SU-DHL-6 (cell line): ENCODE measurements around the gene OR2D2.
"Not testable (repeated sequence)": the region's sequence is repeated elsewhere in the genome, so short reads cannot be mapped to it uniquely, and the experiment has no call there.

Source experiments
- H2AFZ ChIP-seq: fragments of 200-600 bp; sonication (generic); 2 replicates; pipeline ENCODE4 v1.6.1; 2014; ENCODE audit warnings: low read depth, mild to moderate bottlenecking, moderate library complexity, mixed read lengths, antibody characterized with exemption, low read length; ENCODE audit not compliant: severe bottlenecking
- H3F3A ChIP-seq: fragments of 200-600 bp; shearing (Covaris generic); 2 replicates; pipeline ENCODE4 v1.6.0; 2016; ENCODE audit warnings: antibody characterized with exemption, mild to moderate bottlenecking; ENCODE audit not compliant: insufficient read depth
- H3K27ac ChIP-seq: fragments of 200-600 bp; sonication (generic); 2 replicates; pipeline ENCODE4 v1.5.1; 2016; ENCODE audit warnings: low read depth, mild to moderate bottlenecking, low read length, moderate library complexity, mixed read lengths
- H3K27me3 ChIP-seq: fragments of 200-600 bp; sonication (generic), shearing (Covaris generic); 2 replicates; pipeline ENCODE4 v1.6.0; 2014; ENCODE audit warnings: mild to moderate bottlenecking, low read length
- H3K36me3 ChIP-seq: fragments of 200-600 bp; sonication (generic); 2 replicates; pipeline ENCODE4 v1.6.1; 2014; ENCODE audit warnings: mild to moderate bottlenecking, low read length, mixed read lengths
- H3K4me2 ChIP-seq: fragments of 300-600, 200-600 bp; shearing (Covaris generic), sonication (generic); 2 replicates; pipeline ENCODE4 v1.6.0; 2014; ENCODE audit warnings: low read length, low read depth, mild to moderate bottlenecking; ENCODE audit not compliant: poor library complexity, severe bottlenecking
- H3K4me3 ChIP-seq: fragments of 200-600 bp; sonication (generic); 2 replicates; pipeline ENCODE4 v1.5.1; 2014; ENCODE audit warnings: antibody characterized with exemption, low read length, mild to moderate bottlenecking, mixed read lengths; ENCODE audit not compliant: insufficient read depth, poor library complexity, severe bottlenecking
- H3K79me2 ChIP-seq: fragments of 200-600 bp; sonication (generic); 2 replicates; pipeline ENCODE4 v1.6.1; 2014; ENCODE audit warnings: mild to moderate bottlenecking, low read length, moderate library complexity; ENCODE audit not compliant: insufficient read depth
- H3K9ac ChIP-seq: fragments of 200-600 bp; sonication (generic); 2 replicates; pipeline ENCODE4 v1.7.0; 2014; ENCODE audit warnings: mild to moderate bottlenecking, low read length
- H3K9me2 ChIP-seq: fragments of 200-600 bp; sonication (generic); replicated peaks from 2 replicates; pipeline ENCODE4 v1.6.1; 2014; ENCODE audit warnings: low read length; ENCODE audit not compliant: insufficient read depth
- H3K9me3 ChIP-seq: fragments of 200-600 bp; sonication (generic); 2 replicates; pipeline ENCODE4 v1.6.1; 2014; ENCODE audit warnings: low read length, mixed read lengths; ENCODE audit not compliant: insufficient read depth
- H4K20me1 ChIP-seq: fragments of 200-600 bp; sonication (generic); 2 replicates; pipeline ENCODE4 v1.6.1; 2014; ENCODE audit warnings: low read depth, mild to moderate bottlenecking, antibody characterized with exemption, low read length, moderate library complexity, mixed read lengths
- CTCF ChIP-seq: fragments of 200-600 bp; sonication (generic); IDR thresholded peaks from one replicate; pipeline ENCODE4 v1.5.1; 2017; ENCODE audit warnings: antibody characterized with exemption, mild to moderate bottlenecking, low read length, moderate library complexity; ENCODE audit not compliant: insufficient read depth, poor library complexity, severe bottlenecking
- EZH2phosphoT487 ChIP-seq: fragments of 200-600 bp; sonication (generic), shearing (Covaris generic); conservative IDR thresholded peaks from 2 replicates; pipeline ENCODE4 v1.6.1; 2018; ENCODE audit warnings: mild to moderate bottlenecking, antibody characterized with exemption, low read length, moderate library complexity, mixed read lengths

The OR2D2 gene

GRCh38 chr11:6864438-6864837, 27.9 kb downstream of the OR2D2 start:
- no peaks in the 10 kb centered on the region for H3K36me3 ChIP-seq
- H3K9me3 ChIP-seq, result no peaks in the 10 kb centered on the region
- H4K20me1 ChIP-seq, result no peaks in the 10 kb centered on the region
- no peaks in the 10 kb centered on the region for H3K27me3 ChIP-seq
- no peak overlapping the region for H2AFZ ChIP-seq
- no peaks in the 10 kb centered on the region for H3F3A ChIP-seq
- H3K27ac ChIP-seq, result no peak overlapping the region
- no peak overlapping the region for H3K4me3 ChIP-seq
- H3K9ac ChIP-seq, result no peak overlapping the region
- no peak overlapping the region for H3K4me2 ChIP-seq
- no peaks in the 10 kb centered on the region for H3K9me2 ChIP-seq
- H3K79me2 ChIP-seq, result no peaks in the 10 kb centered on the region
- TF ChIP-seq CTCF, result no peak

GRCh38 chr11:6862961-6863360, 29.3 kb downstream of the OR2D2 start, which contains the start of gene OR10A2:
OR10A2 (plus strand) TSS chr11:6863057; CDS start chr11:6869755, 6,698 bp downstream.
- H3K27me3 ChIP-seq, result no peaks in the 10 kb centered on the region
- H3K36me3 ChIP-seq, result no peaks in the 10 kb centered on the region
- H4K20me1 ChIP-seq, result no peaks in the 10 kb centered on the region
- no peak within 1 kb of the TSS for H3K4me3 ChIP-seq
- no peaks in the 10 kb centered on the region for H3K9me2 ChIP-seq
- H3K79me2 ChIP-seq, result no peaks in the 10 kb centered on the region
- H2AFZ ChIP-seq, result no peak within 1 kb of the TSS
- no peaks in the 10 kb centered on the region for H3F3A ChIP-seq
- H3K9ac ChIP-seq, result no peak within 1 kb of the TSS
- no peaks in the 10 kb centered on the region for H3K9me3 ChIP-seq
- H3K4me2 ChIP-seq, result no peak within 1 kb of the TSS
- TF ChIP-seq CTCF, result no peak
- TF ChIP-seq EZH2phosphoT487, result no peak
- no peak within 1 kb of the TSS for H3K27ac ChIP-seq

- Histone ChIP-seq H3K4me3 (no peak overlapping the region), H3K9me2 (no peaks in the 10 kb centered on the region), H3K36me3 (no peaks in the 10 kb centered on the region), H4K20me1 (no peaks in the 10 kb centered on the region; the same call in 1 of the 2 replicates), H3K9ac (no peak overlapping the region), H3K4me2 (no peak overlapping the region), H3K27ac (no peak overlapping the region), H3F3A (no peaks in the 10 kb centered on the region), H3K9me3 (peaks cover 12% of the 10 kb centered on the region; the same call in 1 of the 2 replicates), H3K27me3 (no peaks in the 10 kb centered on the region), H3K79me2 (no peaks in the 10 kb centered on the region), H2AFZ (no peak overlapping the region)
- TF ChIP-seq EZH2phosphoT487, result no peak
These were observed 35.4 kb downstream of the OR2D2 start for GRCh38 chr11:6856871-6857270.

GRCh38 chr11:6855971-6856541, 36.2 kb downstream of the OR2D2 start:
- H3K27me3 ChIP-seq, result no peaks in the 10 kb centered on the region
- no peaks in the 10 kb centered on the region for H3K79me2 ChIP-seq
- H4K20me1 ChIP-seq, result no peaks in the 10 kb centered on the region; the same call in 1 of the 2 replicates
- no peak overlapping the region for H2AFZ ChIP-seq
- TF ChIP-seq EZH2phosphoT487, result no peak
- no peak for TF ChIP-seq CTCF
- H3K9me2 ChIP-seq, result no peaks in the 10 kb centered on the region
- no peak overlapping the region for H3K27ac ChIP-seq
- no peaks in the 10 kb centered on the region for H3K36me3 ChIP-seq
- no peak overlapping the region for H3K9ac ChIP-seq
- H3K4me3 ChIP-seq, result no peak overlapping the region
- H3F3A ChIP-seq, result no peaks in the 10 kb centered on the region
- peaks cover 12% of the 10 kb centered on the region; the same call in 1 of the 2 replicates for H3K9me3 ChIP-seq
- no peak overlapping the region for H3K4me2 ChIP-seq

GRCh38 chr11:6854801-6855200, 37.5 kb downstream of the OR2D2 start:
- not testable (repeated sequence) for H3F3A ChIP-seq, H3K9me2 ChIP-seq, H3K27ac ChIP-seq, H3K36me3 ChIP-seq, H4K20me1 ChIP-seq, H2AFZ ChIP-seq, H3K4me3 ChIP-seq, H3K9ac ChIP-seq, H3K4me2 ChIP-seq, H3K79me2 ChIP-seq, H3K27me3 ChIP-seq
- peaks cover 12% of the 10 kb centered on the region; the same call in 1 of the 2 replicates for H3K9me3 ChIP-seq
